Left ventricle myocardium inferior (tissue), 1 donor: Measurements from ENCODE around the gene HCN2. TPM values are rescaled to one million over a fixed set of nuclear protein-coding genes. Genes with fewer than 3 reads are reported as not detected.

Source experiments
- DNase-seq: peaks from one replicate; pipeline ENCODE4 v3.0.0-alpha.2; 2020
- H3K27ac ChIP-seq: fragments of 200-600 bp; replicated peaks from 2 replicates; pipeline ENCODE4 v1.8.0; 2021
- H3K27me3 ChIP-seq: fragments of 200-600 bp; 2 replicates; pipeline ENCODE4 v1.8.0; 2021; ENCODE audit warnings: low read depth
- H3K36me3 ChIP-seq: fragments of 200-600 bp; 2 replicates; pipeline ENCODE4 v1.8.0; 2021
- H3K4me1 ChIP-seq: fragments of 200-600 bp; 2 replicates; pipeline ENCODE4 v1.8.0; 2021
- H3K4me3 ChIP-seq: fragments of 200-600 bp; 2 replicates; pipeline ENCODE4 v1.8.0; 2021; ENCODE audit warnings: mild to moderate bottlenecking, moderate library complexity
- H3K9me3 ChIP-seq: fragments of 200-600 bp; replicated peaks from 2 replicates; pipeline ENCODE4 v1.8.0; 2021
- CTCF ChIP-seq: fragments of 200-600 bp; IDR thresholded peaks from 2 replicates; pipeline ENCODE4 v1.8.0; 2021; ENCODE audit warnings: antibody characterized with exemption, mild to moderate bottlenecking, borderline replicate concordance
- intact Hi-C: fragments of 100-400 bp; cut with micrococcal nuclease; formaldehyde crosslinking; loops from one replicate; pipeline ENCODE4 v1.11.0; 2022
- total RNA-seq: library from RNA; stranded (reverse); fragmentation: NEBNext Ultra II Directional; extraction: Animal tissue kit (Norgen Biotek cat#: 25700); gene quantifications from one replicate; pipeline ENCODE4 v1.2.1, GENCODE V29; 2021
- donor health status: DM: no; HTN: yes; CAD: no; lungs with severe emphysema.

Gene HCN2
- total RNA-seq, 1 donor from 2014 or later, result 21.9 TPM

- TF ChIP-seq CTCF, result no peak
- Histone ChIP-seq H3K27me3 (no peaks in the 10 kb centered on the region), H3K4me1 (peaks cover 34% of the 10 kb centered on the region), H3K27ac (peak overlapping the region; percentile 80), H3K9me3 (no peaks in the 10 kb centered on the region), H3K4me3 (no peak overlapping the region), H3K36me3 (no peaks in the 10 kb centered on the region)
- no peak for DNase-seq
- intact Hi-C loops, result no loop called here
Measured at GRCh38 chr19:556611-557382, 32.9 kb upstream of the HCN2 start.

- Histone ChIP-seq H3K4me1 (peaks cover 34% of the 10 kb centered on the region), H3K27ac (peak overlapping the region; percentile 64), H3K27me3 (no peaks in the 10 kb centered on the region), H3K36me3 (no peaks in the 10 kb centered on the region), H3K9me3 (no peaks in the 10 kb centered on the region), H3K4me3 (no peak overlapping the region)
- intact Hi-C loops, result no loop called here
- TF ChIP-seq CTCF, result no peak
- DNase-seq, result no peak
Measured at GRCh38 chr19:558770-559439, 30.8 kb upstream of the HCN2 start.

- no peak for DNase-seq
- Histone ChIP-seq H3K36me3 (no peaks in the 10 kb centered on the region), H3K9me3 (no peaks in the 10 kb centered on the region), H3K4me1 (peaks cover 31% of the 10 kb centered on the region), H3K27me3 (no peaks in the 10 kb centered on the region), H3K27ac (no peak overlapping the region), H3K4me3 (no peak overlapping the region)
- no peak for TF ChIP-seq CTCF
- intact Hi-C loops, result no loop called here
Measured at GRCh38 chr19:560121-560520, 29.6 kb upstream of the HCN2 start.

GRCh38 chr19:566403-566802 is 23.3 kb upstream of the HCN2 start:
- Histone ChIP-seq H3K4me3 (no peak overlapping the region), H3K27ac (peak overlapping the region; percentile 55), H3K4me1 (peaks cover 7% of the 10 kb centered on the region), H3K27me3 (no peaks in the 10 kb centered on the region), H3K36me3 (no peaks in the 10 kb centered on the region), H3K9me3 (no peaks in the 10 kb centered on the region)
- DNase-seq, result no peak
- intact Hi-C loops, result no loop called here
- no peak for TF ChIP-seq CTCF

DNA sequence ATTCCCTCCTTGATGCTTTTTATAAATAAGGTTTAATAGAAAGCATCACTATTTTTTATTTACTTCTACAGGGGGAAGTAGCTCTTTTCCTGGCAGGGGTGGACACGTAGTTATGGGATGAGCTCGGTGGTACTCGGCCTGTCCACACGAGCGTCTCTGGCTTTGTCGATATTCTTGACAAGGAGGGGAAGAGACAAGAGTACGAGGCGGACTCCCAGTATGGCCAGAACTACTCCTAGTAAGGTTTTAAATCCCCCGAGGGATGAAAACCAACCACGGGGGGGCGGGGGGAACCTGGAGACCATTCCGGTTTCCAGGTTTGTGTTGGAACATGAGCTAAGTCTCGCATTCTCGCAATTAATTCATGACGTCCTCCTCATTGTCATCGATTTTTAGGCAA is 22.8 kb upstream of the HCN2 start:
- intact Hi-C loops, result no loop called here

More for the DNA sequence above, 22.8 kb upstream of the HCN2 start:
- H3K9me3 ChIP-seq, result no peaks in the 10 kb centered on the region
- no peak for TF ChIP-seq CTCF
- no peak for DNase-seq
- no peaks in the 10 kb centered on the region for H3K27me3 ChIP-seq
- H3K4me1 ChIP-seq, result peaks cover 11% of the 10 kb centered on the region
- no peak overlapping the region for H3K4me3 ChIP-seq
- H3K27ac ChIP-seq, result peak overlapping the region; percentile 55
- no peaks in the 10 kb centered on the region for H3K36me3 ChIP-seq
